Fibroblast of mammary gland (primary cell): ENCODE measurements around the gene SAFB2.

Experiments
- DNase-seq: peaks from one replicate; pipeline ENCODE4 v3.0.0-alpha.2; 2010; ENCODE audit warnings: low read depth
- H3K4me3 ChIP-seq: 2 replicates; pipeline ENCODE4 v1.5.1; 2011; ENCODE audit warnings: low read depth, mild to moderate bottlenecking, low read length, moderate library complexity; ENCODE audit not compliant: control insufficient read depth
- TF ChIP-seq, protein P1 (sequence below): conservative IDR thresholded peaks from 2 replicates; pipeline ENCODE4 v1.5.1; 2011; ENCODE audit warnings: low read depth, low read length, inconsistent platforms; ENCODE audit not compliant: control insufficient read depth, insufficient read depth

Gene SAFB2

DNA sequence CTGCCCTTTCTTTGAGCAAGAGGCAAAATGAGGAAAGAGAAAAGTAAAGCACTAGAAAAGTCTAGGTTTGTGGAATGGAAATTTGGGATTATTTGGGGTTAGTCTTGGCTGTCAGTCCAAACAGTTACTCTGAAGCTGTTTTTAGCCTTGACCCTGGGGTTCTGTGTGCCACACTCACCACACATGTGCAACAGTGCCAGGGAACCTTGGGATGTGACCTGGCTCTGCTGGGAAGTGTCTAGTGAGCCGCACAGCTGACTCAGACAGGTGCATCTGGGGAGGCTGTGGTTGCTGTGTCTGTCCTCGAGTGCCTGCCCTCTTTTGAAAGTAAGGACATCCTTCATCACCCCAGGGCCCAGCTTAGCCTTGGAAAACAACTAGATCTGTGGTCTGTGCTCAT, 41.9 kb upstream of the SAFB2 start:
- DNase-seq, result no peak
- no peak overlapping the region for H3K4me3 ChIP-seq
- TF ChIP-seq, protein P1, sequence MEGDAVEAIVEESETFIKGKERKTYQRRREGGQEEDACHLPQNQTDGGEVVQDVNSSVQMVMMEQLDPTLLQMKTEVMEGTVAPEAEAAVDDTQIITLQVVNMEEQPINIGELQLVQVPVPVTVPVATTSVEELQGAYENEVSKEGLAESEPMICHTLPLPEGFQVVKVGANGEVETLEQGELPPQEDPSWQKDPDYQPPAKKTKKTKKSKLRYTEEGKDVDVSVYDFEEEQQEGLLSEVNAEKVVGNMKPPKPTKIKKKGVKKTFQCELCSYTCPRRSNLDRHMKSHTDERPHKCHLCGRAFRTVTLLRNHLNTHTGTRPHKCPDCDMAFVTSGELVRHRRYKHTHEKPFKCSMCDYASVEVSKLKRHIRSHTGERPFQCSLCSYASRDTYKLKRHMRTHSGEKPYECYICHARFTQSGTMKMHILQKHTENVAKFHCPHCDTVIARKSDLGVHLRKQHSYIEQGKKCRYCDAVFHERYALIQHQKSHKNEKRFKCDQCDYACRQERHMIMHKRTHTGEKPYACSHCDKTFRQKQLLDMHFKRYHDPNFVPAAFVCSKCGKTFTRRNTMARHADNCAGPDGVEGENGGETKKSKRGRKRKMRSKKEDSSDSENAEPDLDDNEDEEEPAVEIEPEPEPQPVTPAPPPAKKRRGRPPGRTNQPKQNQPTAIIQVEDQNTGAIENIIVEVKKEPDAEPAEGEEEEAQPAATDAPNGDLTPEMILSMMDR, result no peak

DNA sequence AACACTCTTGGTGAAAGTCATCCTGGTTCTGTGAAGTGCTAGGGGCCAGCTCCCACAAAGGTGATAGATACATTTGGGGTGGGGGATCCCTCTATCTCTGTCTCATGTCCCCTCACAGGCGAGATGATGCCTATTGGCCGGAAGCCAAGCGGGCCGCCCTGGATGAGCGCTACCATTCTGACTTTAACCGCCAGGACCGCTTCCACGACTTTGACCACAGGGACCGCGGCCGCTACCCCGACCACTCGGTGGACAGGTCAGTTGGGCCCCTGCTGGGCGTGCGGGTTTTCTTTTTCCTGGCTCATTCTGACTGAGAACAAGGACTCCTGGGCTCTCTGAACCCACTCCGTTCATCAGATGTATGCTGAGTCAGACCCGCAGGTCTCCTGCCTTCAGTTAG, 41.3 kb upstream of the SAFB2 start:
- H3K4me3 ChIP-seq, result no peak overlapping the region
- no peak for DNase-seq
- TF ChIP-seq, protein P1, result no peak

DNA sequence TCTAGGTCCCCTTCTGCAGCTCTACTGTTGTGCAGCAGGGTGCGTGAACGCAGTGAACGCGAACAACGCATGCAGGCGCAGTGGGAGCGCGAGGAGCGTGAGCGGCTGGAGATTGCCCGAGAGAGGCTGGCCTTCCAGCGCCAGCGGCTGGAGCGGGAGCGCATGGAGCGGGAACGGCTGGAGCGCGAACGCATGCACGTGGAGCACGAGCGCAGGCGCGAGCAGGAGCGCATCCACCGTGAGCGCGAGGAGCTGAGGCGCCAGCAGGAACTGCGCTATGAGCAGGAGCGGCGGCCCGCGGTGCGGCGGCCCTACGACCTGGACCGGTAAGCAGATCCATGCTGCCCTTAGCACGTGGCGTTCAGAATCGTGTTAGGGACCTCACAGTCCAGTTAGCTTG, 38.9 kb upstream of the SAFB2 start:
- TF ChIP-seq, protein P1, result no peak
- no peak for DNase-seq
- H3K4me3 ChIP-seq, result no peak overlapping the region

DNA sequence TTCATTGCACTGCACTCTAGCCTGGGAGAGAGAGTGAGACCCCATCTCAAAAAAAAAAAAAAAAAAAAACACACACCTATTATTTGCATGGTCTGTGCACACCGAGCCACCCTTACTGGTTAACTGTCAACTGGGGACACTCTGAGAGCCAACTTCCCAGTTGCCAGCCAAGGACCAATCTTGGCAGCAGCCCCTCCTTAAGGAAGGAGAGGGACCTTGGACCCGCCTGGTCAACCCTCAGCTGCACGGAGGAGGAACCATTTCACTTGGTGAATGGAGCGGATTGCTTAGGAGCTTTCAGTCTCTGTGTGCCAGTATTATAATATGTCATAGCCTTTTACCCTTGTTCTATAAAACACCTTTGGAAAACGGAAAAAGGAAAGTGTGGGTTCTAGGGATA, 32.8 kb upstream of the SAFB2 start:
- H3K4me3 ChIP-seq, result no peak overlapping the region
- TF ChIP-seq, protein P1, result no peak
- no peak for DNase-seq

DNA sequence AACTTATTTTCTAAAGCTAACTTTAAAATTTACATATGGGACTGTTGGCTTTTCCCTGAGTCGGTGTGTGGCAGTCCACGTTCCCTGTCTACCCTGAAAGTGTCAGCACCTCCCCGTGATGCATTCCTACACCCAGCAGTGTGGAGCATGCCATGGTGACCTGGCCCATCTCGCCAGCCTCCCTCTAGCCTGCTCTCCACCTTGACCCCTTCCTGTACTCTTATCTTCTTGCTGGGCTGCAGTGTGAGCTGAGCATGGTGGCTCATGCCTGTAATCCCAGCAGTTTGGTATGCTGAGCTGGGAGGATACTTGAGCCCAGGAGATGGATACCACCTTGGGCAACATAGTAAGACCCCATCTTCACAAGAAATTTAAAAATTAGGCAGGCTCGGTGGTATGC, 32.4 kb upstream of the SAFB2 start:
- TF ChIP-seq, protein P1, result no peak
- no peak overlapping the region for H3K4me3 ChIP-seq
- no peak for DNase-seq

DNA sequence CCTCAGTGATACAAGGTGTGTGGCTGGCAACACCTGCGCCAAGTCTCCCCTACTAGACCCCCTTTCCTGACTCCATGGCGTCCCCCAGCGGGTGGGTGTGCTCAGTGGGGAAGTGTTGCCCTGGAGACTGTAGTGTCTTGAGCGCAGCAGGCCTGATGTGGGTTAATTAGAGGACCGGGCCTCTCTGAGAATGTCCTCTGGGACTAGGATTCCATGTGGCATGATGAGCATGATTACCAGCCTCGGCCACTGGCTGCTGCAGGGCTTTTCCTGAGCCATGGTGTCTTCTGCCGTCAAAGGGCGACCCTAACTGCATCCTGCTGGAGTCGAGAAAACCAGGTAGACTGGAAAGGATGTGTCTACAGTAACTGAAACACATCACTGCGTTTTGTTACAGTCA, 29.7 kb upstream of the SAFB2 start:
- no peak overlapping the region for H3K4me3 ChIP-seq
- TF ChIP-seq, protein P1, result no peak
- no peak for DNase-seq

DNA sequence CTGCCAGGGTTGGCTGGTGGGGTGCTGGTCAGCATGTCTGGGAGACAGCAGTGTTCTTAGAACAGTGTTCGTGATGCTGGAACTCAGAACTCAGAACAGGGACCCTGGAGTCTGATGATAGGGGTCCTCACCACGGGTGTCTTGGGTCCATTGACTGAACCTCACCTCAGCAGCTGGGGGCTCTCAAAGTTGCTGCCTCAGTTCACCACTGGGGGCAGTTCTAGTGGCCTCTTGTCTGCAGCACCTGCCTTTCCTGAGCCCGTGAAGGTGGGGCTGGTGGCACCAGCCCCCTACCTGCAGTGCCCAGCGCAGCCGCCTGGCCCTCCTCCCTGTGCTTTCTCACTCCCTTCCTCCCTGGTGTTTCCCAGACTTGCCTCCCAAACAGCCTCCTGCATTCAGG, 28.8 kb upstream of the SAFB2 start:
- TF ChIP-seq, protein P1, result no peak
- DNase-seq, result no peak
- no peak overlapping the region for H3K4me3 ChIP-seq
